Muscle of leg (tissue), 11 donors: Measurements from ENCODE around the gene BBLN. TPM values are rescaled to one million over a fixed set of nuclear protein-coding genes. Genes with fewer than 3 reads are reported as not detected.
"Not testable (repeated sequence)": the region's sequence is repeated elsewhere in the genome, so short reads cannot be mapped to it uniquely, and the experiment has no call there.

Source experiments
- DNase-seq: peaks from one replicate; pipeline ENCODE4 v3.0.0; 2013
- H3K27ac ChIP-seq: one replicate; pipeline ENCODE4 v1.5.1; 2013; ENCODE audit warnings: mild to moderate bottlenecking, low read length, control low read depth
- H3K27me3 ChIP-seq: one replicate; pipeline ENCODE4 v1.6.1; 2013; ENCODE audit warnings: low read length; ENCODE audit not compliant: control insufficient read depth, insufficient read depth
- H3K36me3 ChIP-seq: one replicate; pipeline ENCODE4 v1.6.1; 2013; ENCODE audit warnings: low read length; ENCODE audit not compliant: control insufficient read depth, insufficient read depth
- H3K4me1 ChIP-seq: one replicate; pipeline ENCODE4 v1.6.1; 2013; ENCODE audit warnings: low read length; ENCODE audit not compliant: control insufficient read depth, insufficient read depth
- H3K4me3 ChIP-seq: one replicate; pipeline ENCODE4 v1.5.1; 2013; ENCODE audit warnings: low read length, control low read depth
- H3K9me3 ChIP-seq: replicated peaks from 2 replicates; pipeline ENCODE4 v1.6.1; 2013; ENCODE audit warnings: low read depth, low read length; ENCODE audit not compliant: control insufficient read depth
- WGBS: methylation state at CpG from one replicate; pipeline ENCODE4 v1.1.5; 2013; ENCODE audit warnings: missing lambda C conversion rate; ENCODE audit not compliant: insufficient coverage; 5-methylcytosine and 5-hydroxymethylcytosine counted together
- polyA plus RNA-seq, 8 donors: library from polyadenylated mRNA; unstranded; fragments of 120-200 nt; gene quantifications; one replicate each; pipeline versions ENCODE4 v1.2.1 to v1.2.3, GENCODE V29; 2013; ENCODE audit warnings: inconsistent platforms in 1 of 8, low replicate concordance in 1 of 8; ENCODE audit not compliant: insufficient read length in 8 of 8, insufficient read depth in 1 of 8
- total RNA-seq: library from RNA; stranded (reverse); fragments of 120-200 nt; gene quantifications from one replicate; pipeline ENCODE4 v1.2.4, GENCODE V29; 2013

BBLN gene
- total and polyA plus RNA-seq, 9 donors: 25.5 to 41.1 (median 29.7) TPM

DNA sequence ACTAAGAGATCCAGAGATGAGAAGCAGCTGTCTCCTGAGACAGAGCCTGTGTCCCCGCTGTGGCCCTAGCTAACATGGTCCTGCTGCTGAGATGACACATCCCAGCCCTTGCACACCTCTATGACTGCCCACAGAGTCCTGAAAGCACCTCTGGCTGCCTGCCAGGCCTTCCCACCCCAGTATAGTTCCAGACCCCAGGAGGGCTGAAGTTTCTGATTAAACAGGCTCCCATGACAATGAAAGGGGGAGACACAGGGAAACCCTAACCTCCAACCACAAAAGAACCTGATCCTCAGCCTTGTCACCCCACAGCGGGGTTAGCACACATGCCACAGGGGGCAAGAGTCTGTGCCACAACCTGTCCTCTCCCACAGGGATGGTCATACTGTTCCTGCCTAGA is 15.7 kb downstream of the BBLN start:
- H3K4me1 ChIP-seq: no peaks in the 10 kb centered on the region
- WGBS: 100% methylated on average over 1 of the region's 2 CpGs
- H3K36me3 ChIP-seq: peaks cover 73% of the 10 kb centered on the region
- H3K27ac ChIP-seq: no peak overlapping the region
- no peak for DNase-seq
- H3K9me3 ChIP-seq: peaks cover 7% of the 10 kb centered on the region
- no peaks in the 10 kb centered on the region for H3K27me3 ChIP-seq
- H3K4me3 ChIP-seq: no peak overlapping the region

DNA sequence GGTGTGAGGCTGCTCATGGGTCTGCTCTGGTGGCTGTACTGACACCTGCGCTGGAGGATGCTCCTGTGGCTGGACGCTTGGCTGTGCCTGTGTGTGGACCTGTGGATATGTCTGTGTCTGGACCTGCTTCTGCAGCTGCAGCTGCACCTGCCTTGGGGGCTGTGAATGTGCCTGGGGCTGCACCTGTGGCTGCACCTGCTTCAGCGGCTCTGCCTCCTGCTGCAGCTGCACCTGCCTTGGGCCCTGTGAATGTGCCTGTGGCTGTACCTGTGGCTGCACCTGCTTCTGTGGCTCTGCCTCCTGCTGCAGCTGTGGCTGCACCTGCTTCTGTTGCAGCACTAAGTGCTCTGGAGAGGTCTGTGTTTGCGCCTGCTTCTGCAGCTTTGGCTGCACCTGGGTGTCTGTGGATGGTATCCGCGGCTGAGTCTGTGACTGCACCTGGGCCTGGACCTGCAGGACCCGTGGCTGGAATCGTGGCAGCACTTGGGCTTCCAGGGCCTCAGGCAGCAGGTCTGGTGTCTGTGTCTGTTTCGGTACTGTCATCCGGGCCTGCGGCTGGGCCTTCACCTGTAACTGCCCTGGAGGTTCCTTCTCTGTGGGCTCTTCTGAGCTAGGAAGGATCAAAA is 18.9 kb downstream of the BBLN start:
- H3K36me3 ChIP-seq: peaks cover 85% of the 10 kb centered on the region
- peaks cover 7% of the 10 kb centered on the region for H3K9me3 ChIP-seq
- H3K27me3 ChIP-seq: no peaks in the 10 kb centered on the region
- 98% methylated on average over 9 of the region's 11 CpGs for WGBS
- no peak for DNase-seq
- no peak overlapping the region for H3K4me3 ChIP-seq
- no peaks in the 10 kb centered on the region for H3K4me1 ChIP-seq
- no peak overlapping the region for H3K27ac ChIP-seq

DNA sequence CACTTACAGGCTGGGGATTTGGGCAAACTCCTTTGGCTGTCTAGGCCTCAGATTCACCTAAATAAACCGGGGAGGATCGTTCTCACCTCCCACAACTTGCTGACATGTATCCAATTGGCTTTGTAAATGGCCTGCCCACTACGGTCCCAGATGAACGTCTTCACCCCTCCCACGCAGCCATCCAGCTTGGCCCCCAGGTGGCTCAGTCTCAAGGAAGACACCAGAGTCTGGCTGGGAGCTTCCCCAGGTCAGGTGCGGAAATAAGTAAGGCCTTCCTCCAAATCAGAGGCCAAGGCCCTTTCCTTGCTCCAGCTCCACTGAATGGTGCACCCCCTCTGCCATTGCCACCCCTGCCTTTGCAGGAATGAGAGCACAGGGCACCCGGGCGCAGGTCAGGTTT is 19.9 kb downstream of the BBLN start:
- no peak overlapping the region for H3K4me3 ChIP-seq
- 98% methylated on average over 5 of the region's 8 CpGs for WGBS

DNA sequence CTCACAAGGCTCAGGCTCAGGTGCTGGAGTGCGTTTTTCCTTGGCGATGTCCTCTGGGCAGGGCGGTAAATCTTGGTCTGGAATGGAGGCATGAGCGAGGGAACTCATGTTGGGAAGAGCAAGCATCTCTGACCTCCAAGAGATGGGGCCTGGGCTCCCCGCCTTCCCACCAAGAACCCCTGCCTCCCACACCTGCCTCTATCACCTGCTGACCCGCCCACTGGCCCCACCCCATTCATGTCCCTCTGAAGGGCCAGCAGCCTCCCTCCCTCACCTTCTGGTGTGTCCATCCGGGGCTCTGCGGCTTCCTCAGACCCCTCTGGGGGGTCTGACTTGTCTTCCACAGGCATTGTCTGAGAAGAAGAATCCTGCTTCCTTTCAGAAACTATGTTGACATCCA is 20.4 kb downstream of the BBLN start:
- Histone ChIP-seq H3K9me3 (peaks cover 7% of the 10 kb centered on the region), H3K4me1 (no peaks in the 10 kb centered on the region), H3K27me3 (no peaks in the 10 kb centered on the region), H3K36me3 (peaks cover 84% of the 10 kb centered on the region), H3K4me3 (no peak overlapping the region), H3K27ac (no peak overlapping the region)
- no peak for DNase-seq
- WGBS: 96% methylated on average over 8 of the region's 8 CpGs

More for the DNA sequence above, 19.9 kb downstream of the BBLN start:
- H3K27me3 ChIP-seq: no peaks in the 10 kb centered on the region
- H3K4me1 ChIP-seq: no peaks in the 10 kb centered on the region
- no peak for DNase-seq
- H3K27ac ChIP-seq: no peak overlapping the region
- peaks cover 7% of the 10 kb centered on the region for H3K9me3 ChIP-seq
- H3K36me3 ChIP-seq: peaks cover 84% of the 10 kb centered on the region

DNA sequence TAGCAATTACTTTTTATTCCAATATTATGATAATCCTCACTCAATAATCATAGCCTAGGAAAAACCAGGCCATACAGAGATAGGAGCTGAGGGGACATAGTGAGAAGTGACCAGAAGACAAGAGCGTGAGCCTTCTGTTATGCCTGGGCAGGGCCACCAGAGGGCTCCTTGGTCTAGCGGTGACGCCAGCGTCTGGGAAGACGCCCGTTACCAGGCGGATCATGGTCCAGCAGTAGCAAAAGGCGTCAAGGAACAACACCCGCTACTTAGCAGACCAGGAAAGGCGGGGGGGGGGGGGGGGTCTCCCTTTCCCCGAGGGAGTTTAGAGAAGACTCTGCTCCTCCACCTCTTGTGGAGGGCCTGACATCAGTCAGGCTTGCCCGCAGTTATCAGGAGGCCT is 21.4 kb downstream of the BBLN start:
- H3K4me3 ChIP-seq, H3K27ac ChIP-seq, H3K27me3 ChIP-seq, H3K9me3 ChIP-seq, H3K4me1 ChIP-seq: not testable (repeated sequence)
- peaks cover 84% of the 10 kb centered on the region for H3K36me3 ChIP-seq
- WGBS: 25% methylated on average over 7 of the region's 12 CpGs
- peak; percentile 46 for DNase-seq

DNA sequence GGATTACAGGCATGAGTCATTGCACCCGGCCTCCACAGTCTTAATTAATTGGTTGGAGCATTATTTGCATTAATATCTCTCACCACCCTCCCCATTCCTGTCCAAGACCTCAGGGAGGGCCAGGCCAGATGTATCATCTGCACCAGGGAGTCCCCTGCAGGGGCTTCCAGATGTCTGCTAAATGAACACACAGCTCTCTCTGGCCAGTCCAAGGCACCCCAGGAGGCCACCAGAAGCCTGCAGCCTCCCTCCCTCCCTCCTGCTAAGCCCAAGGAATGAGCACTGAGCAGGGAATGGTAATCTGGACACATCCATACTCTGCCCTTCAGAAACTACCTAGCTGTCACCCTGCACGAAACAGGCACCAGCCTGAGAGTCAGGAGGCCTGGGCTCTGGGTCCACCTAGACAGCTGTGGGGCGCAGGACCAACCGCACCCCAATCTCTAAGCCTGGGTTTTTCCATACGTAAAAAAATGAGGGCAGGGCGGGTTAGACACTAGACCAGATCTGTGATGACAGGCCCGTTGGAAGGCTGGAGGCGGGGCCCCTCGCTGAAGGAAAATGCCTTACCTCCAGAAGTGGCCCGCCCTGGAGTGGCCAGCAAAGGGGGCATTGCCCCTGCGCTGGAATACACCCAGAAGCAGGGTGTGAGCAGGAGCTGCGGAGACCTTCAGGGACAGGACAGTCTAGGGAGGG is 23.0 kb downstream of the BBLN start:
- Histone ChIP-seq H3K4me3 (no peak overlapping the region), H3K27ac (no peak overlapping the region), H3K4me1 (no peaks in the 10 kb centered on the region), H3K27me3 (no peaks in the 10 kb centered on the region), H3K9me3 (peaks cover 7% of the 10 kb centered on the region), H3K36me3 (peaks cover 76% of the 10 kb centered on the region)
- 95% methylated on average over 11 of the region's 12 CpGs for WGBS
- DNase-seq: no peak

DNA sequence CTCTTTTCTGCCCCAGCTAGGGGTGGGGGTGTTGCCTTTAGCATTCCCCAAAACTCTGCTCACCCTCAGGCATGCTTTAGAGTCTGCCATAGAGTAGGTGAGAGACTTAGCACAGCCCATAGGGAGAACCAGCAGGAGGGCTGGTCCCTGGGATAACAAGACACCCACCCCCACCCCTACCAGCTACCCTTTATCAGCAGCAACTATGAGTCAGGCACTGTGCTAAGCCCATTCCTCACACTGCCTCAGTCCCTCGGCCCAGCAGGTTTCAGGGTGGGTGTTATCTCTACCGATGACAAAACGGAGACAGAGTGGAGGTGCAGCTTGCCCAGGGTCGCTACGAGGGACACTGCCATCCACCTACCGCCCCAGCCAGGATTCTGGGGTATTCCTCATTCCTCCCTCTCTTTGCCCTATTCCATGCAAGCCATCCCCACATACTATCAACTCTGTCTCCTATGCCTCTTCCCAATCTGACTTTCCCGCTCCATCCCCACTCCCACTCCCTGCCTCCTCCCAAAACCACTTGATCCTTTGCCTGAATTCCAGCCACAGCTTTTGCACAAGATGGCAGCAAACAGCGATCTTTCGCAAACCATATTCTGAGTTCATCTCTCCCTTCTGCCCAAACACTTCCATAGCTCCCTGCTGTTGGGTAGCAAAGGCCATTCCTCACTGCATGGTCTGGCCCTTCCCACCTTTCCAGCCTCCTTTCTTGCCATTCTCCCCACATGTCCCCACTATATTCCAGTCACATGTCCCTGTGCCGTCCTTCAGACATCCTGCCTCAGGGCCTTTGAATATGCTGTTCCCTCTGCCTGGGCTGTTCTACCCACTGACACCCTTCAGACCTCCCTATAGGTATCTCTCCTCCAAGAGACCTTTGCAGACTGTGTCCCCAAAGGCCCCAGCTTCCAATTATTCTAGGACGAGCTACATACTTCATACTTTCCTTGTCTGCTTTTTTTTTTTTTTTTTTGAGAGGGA is 26.2 kb downstream of the BBLN start:
- WGBS: 89% methylated on average over 9 of the region's 11 CpGs
- no peak overlapping the region for H3K4me3 ChIP-seq
- no peaks in the 10 kb centered on the region for H3K27me3 ChIP-seq
- peaks cover 10% of the 10 kb centered on the region for H3K4me1 ChIP-seq
- peaks cover 68% of the 10 kb centered on the region for H3K36me3 ChIP-seq
- H3K27ac ChIP-seq: no peak overlapping the region
- no peaks in the 10 kb centered on the region for H3K9me3 ChIP-seq
- DNase-seq: no peak

DNA sequence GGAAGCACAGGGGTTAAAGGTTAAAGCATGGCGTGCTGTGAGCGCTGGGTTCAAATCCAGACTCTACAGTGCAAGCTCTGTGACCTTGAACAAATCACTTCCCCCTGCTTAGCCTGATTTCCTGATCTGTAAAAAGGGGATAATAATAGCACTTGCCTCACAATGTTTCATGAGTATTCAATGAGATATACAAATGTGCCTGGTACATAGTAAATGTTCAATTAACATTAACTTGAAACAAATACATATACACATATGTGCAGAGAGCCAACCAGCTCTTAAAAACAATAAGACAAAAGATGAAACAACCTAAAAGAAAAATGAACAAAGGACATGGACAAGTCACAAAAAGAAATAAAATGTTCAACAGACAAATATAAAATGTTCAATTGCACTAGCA is 27.3 kb downstream of the BBLN start:
- H3K4me1 ChIP-seq: peaks cover 12% of the 10 kb centered on the region
- peaks cover 67% of the 10 kb centered on the region for H3K36me3 ChIP-seq
- no peaks in the 10 kb centered on the region for H3K9me3 ChIP-seq
- no peaks in the 10 kb centered on the region for H3K27me3 ChIP-seq
- H3K4me3 ChIP-seq: no peak overlapping the region
- H3K27ac ChIP-seq: no peak overlapping the region
- no CpG with 5 or more reads among the region's 2 CpGs for WGBS
- no peak for DNase-seq

DNA sequence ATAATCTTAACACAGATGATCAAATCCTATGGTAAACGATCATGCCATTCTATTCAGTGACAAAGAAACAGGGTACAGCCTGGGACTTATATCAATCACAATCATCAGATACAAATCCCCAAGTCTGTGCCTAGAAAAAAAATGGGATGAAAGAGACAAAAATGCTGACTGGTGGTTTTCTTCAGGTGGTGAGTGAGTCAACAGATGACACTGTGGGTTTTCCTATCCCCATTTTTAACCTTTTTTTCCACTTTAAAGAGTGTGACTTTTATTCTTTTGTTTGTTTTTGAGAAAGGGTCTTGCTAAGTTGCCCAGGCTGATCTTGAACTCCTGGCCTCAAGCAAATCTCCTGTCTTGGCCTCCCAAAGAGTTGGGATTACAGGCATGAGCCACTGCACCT is 28.1 kb downstream of the BBLN start:
- Histone ChIP-seq H3K36me3 (peaks cover 59% of the 10 kb centered on the region), H3K9me3 (no peaks in the 10 kb centered on the region), H3K4me1 (peaks cover 16% of the 10 kb centered on the region), H3K27ac (no peak overlapping the region), H3K27me3 (no peaks in the 10 kb centered on the region), H3K4me3 (no peak overlapping the region)
- no CpG with 5 or more reads among the region's 1 CpG for WGBS
- no peak for DNase-seq

DNA sequence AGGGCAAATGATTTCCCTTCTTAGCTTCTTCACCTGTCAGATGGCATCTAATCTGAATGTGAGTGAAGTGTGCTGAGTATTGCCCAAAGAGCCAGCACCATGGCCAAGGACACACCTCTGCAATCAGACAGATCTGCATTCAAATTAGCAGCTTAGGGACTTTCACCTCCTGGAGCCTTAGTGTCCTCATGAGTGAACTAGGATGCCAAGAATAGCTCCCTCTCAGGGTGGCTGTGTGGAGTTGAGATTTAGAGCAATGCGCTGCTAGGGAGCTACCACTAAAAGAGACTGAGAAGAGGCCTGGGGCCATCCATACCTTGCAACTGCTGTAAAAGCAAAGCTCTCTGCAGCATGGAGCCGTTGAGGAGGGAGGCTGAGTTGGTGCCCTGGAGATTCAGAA is 29.9 kb downstream of the BBLN start:
- Histone ChIP-seq H3K4me1 (peaks cover 17% of the 10 kb centered on the region), H3K27me3 (no peaks in the 10 kb centered on the region), H3K4me3 (no peak overlapping the region), H3K9me3 (no peaks in the 10 kb centered on the region), H3K27ac (no peak overlapping the region), H3K36me3 (peaks cover 43% of the 10 kb centered on the region)
- 86% methylated on average over 1 of the region's 2 CpGs for WGBS
- no peak for DNase-seq
